CD4-positive, CD25-positive, alpha-beta regulatory T cell (primary cell): ENCODE results near the gene LY6G5B. TPM values are rescaled to one million over a fixed set of nuclear protein-coding genes. Genes with fewer than 3 reads are reported as not detected.

Experiments
- ATAC-seq, 2 donors: fragments of 150-1000 bp; cut with Tn5 transposase; one replicate each; pipeline ENCODE4 v1.10.0; 2021; ENCODE audit warnings: low read depth in 2 of 2, moderate number of reproducible peaks in 2 of 2, moderate library complexity in 1 of 2
- DNase-seq, 3 donors: peaks; one replicate each; pipeline versions ENCODE4 v3.0.0 to v3.0.0-alpha.2; 2012 to 2022; ENCODE audit warnings: mixed read lengths in 1 of 3
- H3K27ac ChIP-seq: one replicate; pipeline ENCODE4 v1.7.0; 2013; ENCODE audit warnings: mild to moderate bottlenecking, low read length; ENCODE audit not compliant: insufficient read depth, poor library complexity, severe bottlenecking
- H3K27me3 ChIP-seq: one replicate; pipeline ENCODE4 v1.7.0; 2013; ENCODE audit warnings: low read length; ENCODE audit not compliant: control insufficient read depth, insufficient read depth
- H3K36me3 ChIP-seq: one replicate; pipeline ENCODE4 v1.7.0; 2013; ENCODE audit warnings: mild to moderate bottlenecking, low read length, moderate library complexity; ENCODE audit not compliant: control insufficient read depth, insufficient read depth
- H3K4me1 ChIP-seq: 2 replicates; pipeline ENCODE4 v1.7.0; 2013; ENCODE audit warnings: mild to moderate bottlenecking, low read length; ENCODE audit not compliant: insufficient read depth, control insufficient read depth, poor library complexity, severe bottlenecking
- H3K4me3 ChIP-seq: one replicate; pipeline ENCODE4 v1.7.0; 2013; ENCODE audit warnings: low read depth, mild to moderate bottlenecking, low read length, moderate library complexity
- H3K9me3 ChIP-seq, 2 experiments: 1 replicate in 1 of 2; 2 replicates in 1 of 2; pipeline ENCODE4 v1.7.0; 2013; ENCODE audit warnings: low read length in 2 of 2, mild to moderate bottlenecking in 1 of 2, moderate library complexity in 1 of 2; ENCODE audit not compliant: control insufficient read depth in 2 of 2
- H3K27ac Mint-ChIP-seq, 3 donors: one replicate each; pipeline ENCODE4 v1.8.0; 2020 to 2022; ENCODE audit warnings: mild to moderate bottlenecking in 3 of 3, mixed read lengths in 3 of 3, moderate library complexity in 2 of 3
- H3K27me3 Mint-ChIP-seq: one replicate; pipeline ENCODE4 v1.8.0; 2022; ENCODE audit warnings: mild to moderate bottlenecking, mixed read lengths
- H3K36me3 Mint-ChIP-seq: one replicate; pipeline ENCODE4 v1.8.0; 2020; ENCODE audit warnings: mixed read lengths
- H3K4me1 Mint-ChIP-seq, 4 donors: one replicate each; pipeline ENCODE4 v1.8.0; 2020 to 2022; ENCODE audit warnings: mixed read lengths in 4 of 4, mild to moderate bottlenecking in 1 of 4
- H3K4me3 Mint-ChIP-seq, 4 donors: one replicate each; pipeline ENCODE4 v1.8.0; 2020 to 2022; ENCODE audit warnings: mild to moderate bottlenecking in 4 of 4, mixed read lengths in 4 of 4, moderate library complexity in 3 of 4
- H3K9me3 Mint-ChIP-seq, 7 donors: one replicate each; pipeline ENCODE4 v1.8.0; 2020 to 2022; ENCODE audit warnings: mixed read lengths in 7 of 7, mild to moderate bottlenecking in 3 of 7, moderate library complexity in 2 of 7
- polyA plus RNA-seq, 4 donors: library from polyadenylated mRNA; unstranded; fragments of 300-500 nt; fragmentation: Illumina TruSeq; gene quantifications; one replicate each; pipeline ENCODE4 v1.2.3, GENCODE V29; 2021
- total RNA-seq: library from RNA; stranded (reverse); gene quantifications from one replicate; pipeline ENCODE4 v1.2.3, GENCODE V29; 2022

The LY6G5B gene
- total and polyA plus RNA-seq, 5 donors from 2014 or later, result 38.8 TPM; not detected in 4

DNA sequence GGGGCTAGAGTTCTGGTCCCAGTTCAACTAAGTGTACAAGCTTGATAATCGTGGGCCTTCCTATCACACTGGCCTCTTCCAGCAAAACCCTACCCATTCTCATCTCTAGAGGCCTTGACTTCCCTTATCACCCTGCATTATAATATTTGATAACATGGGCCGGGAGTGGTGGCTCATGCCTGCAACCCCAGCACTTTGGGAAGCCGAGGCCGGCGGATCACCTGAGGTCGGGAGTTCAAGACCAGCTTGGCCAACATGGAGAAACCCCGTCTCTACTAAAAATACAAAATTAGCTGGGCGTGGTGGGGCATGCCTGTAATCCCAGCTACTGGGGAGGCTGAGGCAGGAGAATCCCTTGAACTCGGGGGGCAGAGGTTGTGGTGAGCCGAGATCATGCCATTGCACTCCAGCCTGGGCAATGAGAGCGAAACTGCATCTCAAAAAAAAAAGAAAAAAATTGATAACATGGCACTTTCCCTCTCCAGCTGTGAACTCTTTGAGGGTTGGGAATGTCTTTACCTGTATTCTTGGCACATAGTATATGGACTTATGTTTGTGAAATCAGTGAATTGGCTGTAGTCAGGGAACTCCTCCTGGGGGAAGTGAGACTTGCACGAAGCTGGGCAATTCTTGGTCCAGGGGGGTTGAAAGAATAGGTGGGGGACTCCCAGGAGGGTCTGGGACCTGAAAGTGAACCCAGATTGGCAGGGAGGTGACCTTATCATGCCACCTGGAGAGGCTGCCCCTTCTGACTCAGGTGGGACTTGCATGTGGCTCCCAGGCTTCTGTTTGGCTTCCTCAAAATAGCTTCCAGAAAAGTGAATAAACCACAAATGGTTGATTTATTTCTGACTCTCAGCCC lies 8.3 kb upstream of the LY6G5B start:
- H3K4me3 ChIP-seq, result peak overlapping the region; percentile 76
- Mint-ChIP-seq H3K36me3 (peaks cover 12% of the 10 kb centered on the region), H3K4me1 (peaks cover 0 to 87% (median 60%) of the 10 kb centered on the region in 4 donors), H3K27ac (peak overlapping the region; percentile 90 to 94 (median 93)), H3K4me3 (peak overlapping the region; percentile 92 to 99 (median 96)), H3K9me3 (no peaks in the 10 kb centered on the region), H3K27me3 (no peaks in the 10 kb centered on the region)
- H3K36me3 ChIP-seq, result peaks cover 18% of the 10 kb centered on the region
- ATAC-seq (no peak), DNase-seq (no peak)
- peaks cover 75% of the 10 kb centered on the region for H3K4me1 ChIP-seq
- no peaks in the 10 kb centered on the region for H3K27me3 ChIP-seq
- H3K27ac ChIP-seq, result peak overlapping the region; percentile 76
- H3K9me3 ChIP-seq, result no peaks in the 10 kb centered on the region

DNA sequence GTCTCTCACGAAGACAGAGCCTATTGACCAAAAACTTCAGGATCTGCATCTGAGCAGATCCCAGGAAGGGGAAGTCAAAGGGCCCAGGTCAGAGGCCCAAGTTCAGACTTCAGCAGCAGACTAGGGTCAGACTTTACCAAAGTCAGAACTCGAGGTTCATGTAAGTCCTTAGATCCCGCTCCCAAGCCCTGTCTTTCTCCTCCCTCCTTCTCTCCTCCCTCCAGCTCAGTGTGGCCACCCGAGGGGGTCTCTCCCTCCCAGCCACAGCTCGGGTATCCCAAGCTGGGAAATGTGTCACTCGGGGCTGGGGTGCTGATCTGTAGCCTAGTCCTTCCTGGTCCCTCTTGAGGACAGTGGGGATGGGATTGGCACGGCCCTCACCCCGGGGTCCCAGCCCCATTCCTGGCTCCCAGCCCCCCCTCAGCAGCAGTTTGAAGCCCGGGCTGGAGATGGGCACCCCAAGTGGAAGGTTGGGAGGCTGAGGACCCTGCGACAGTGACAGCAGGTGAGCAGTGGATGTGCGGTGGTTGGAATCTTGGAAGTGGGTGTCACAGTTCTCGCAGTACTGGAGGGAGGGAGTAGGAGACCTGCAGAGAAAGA lies 7.6 kb upstream of the LY6G5B start:
- H3K36me3 ChIP-seq, result peaks cover 19% of the 10 kb centered on the region
- peaks cover 16% of the 10 kb centered on the region for H3K36me3 Mint-ChIP-seq
- H3K4me1 ChIP-seq, result peaks cover 81% of the 10 kb centered on the region
- DNase-seq, result no peak
- H3K27me3 Mint-ChIP-seq, result no peaks in the 10 kb centered on the region
- no peaks in the 10 kb centered on the region for H3K27me3 ChIP-seq
- no peaks in the 10 kb centered on the region for H3K9me3 ChIP-seq
- H3K9me3 Mint-ChIP-seq, result no peaks in the 10 kb centered on the region
- H3K4me3 ChIP-seq, result no peak overlapping the region
- H3K27ac ChIP-seq, result peak overlapping the region; percentile 19
- peak overlapping the region in 1 of 3 donors; percentile 66 for H3K27ac Mint-ChIP-seq
- H3K4me1 Mint-ChIP-seq, result peaks cover 0 to 89% (median 61%) of the 10 kb centered on the region in 4 donors
- peak overlapping the region; percentile 92 to 99 (median 96) for H3K4me3 Mint-ChIP-seq
- no peak for ATAC-seq

DNA sequence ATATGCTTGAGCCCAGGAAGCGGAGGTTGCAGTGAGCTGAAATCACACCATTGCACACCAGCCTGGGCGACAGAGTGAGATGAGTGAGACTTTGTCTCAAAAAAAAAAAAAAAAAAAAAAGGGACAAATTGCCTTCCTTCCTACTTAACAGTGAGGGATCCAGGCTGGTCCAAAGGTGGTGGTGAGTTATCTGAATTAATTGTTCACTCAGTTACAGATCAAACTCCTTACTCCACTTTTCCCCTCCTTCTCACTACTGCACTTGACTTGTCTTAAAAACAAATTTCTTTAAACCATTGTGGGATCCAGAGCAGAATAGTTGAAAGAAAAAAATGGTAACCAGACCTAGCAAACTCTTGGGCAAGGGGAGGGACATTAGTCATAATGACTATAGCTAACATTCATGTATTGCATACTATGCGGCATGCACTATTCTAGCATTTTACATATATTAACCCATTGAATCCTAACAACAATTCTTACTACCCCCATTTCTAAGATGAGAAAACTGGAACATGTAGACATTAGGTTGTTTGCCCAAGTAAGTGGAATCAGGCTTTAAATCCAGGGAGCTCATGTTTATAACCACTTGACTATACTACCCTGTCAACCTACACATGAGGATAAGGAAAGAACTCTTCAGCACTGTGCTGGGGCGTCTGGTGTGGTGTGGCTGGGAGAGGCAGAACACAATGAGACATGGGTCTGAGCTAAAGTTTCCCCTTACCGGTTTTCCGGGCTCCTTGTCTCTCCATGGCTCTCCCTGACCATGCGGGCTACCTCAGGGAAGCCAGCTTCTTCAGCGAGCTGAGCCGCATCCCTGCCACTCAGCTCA lies 6.4 kb upstream of the LY6G5B start:
- H3K27me3 ChIP-seq, result no peaks in the 10 kb centered on the region
- H3K4me3 ChIP-seq, result peak overlapping the region; percentile 56
- Mint-ChIP-seq H3K36me3 (peaks cover 22% of the 10 kb centered on the region), H3K4me1 (peaks cover 4 to 88% (median 60%) of the 10 kb centered on the region in 4 donors), H3K4me3 (peak overlapping the region; percentile 92 to 98 (median 94)), H3K27me3 (no peaks in the 10 kb centered on the region), H3K27ac (peak overlapping the region; percentile 67 to 98 (median 89)), H3K9me3 (no peaks in the 10 kb centered on the region)
- H3K4me1 ChIP-seq, result peaks cover 72% of the 10 kb centered on the region
- DNase-seq (no peak), ATAC-seq (no peak)
- H3K27ac ChIP-seq, result peak overlapping the region; percentile 98
- H3K36me3 ChIP-seq, result peaks cover 23% of the 10 kb centered on the region
- H3K9me3 ChIP-seq, result no peaks in the 10 kb centered on the region

DNA sequence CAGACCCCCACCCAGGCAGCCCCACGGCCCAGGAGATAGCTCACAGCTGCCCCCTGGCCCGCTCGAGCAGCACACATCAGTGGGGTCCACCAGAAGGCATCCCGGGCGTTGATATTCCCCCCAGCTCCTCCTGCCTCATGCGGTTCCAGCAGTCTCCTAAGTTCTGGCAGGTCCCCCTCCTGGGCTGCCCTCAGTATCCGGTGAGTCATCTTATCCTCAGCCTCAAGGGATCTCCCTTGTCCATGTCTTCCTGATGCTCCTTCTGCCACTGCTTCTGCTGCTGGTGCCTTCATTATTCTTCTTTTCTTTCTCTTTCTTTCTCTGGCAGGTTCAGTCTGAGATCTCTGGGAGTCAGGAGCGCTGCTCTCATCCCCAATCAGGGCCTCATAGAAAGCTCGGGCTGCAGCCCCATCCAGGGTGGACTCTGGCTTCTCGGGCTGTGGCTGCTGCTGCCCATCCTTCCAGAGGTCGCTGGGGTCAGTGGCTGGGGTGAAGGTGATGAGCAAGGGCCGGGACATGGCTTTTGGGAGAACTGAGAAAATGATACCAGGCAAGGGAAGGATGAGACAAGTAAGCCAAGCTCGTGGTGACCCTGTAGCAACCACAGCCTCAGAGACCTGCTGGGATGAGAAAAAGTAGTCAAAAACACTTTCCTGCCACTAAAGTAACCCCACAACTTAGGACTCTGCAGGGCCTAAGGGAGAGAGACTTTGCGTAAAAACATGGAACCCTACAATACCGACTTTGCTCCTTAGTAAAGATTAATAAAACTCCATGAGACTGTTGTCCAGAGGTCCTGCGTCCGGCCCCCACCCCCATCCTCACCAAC lies 5.6 kb upstream of the LY6G5B start:
- H3K4me3 Mint-ChIP-seq, result peak overlapping the region; percentile 92 to 98 (median 94)
- Histone ChIP-seq H3K4me3 (peak overlapping the region; percentile 98), H3K4me1 (peaks cover 64% of the 10 kb centered on the region), H3K27me3 (no peaks in the 10 kb centered on the region), H3K9me3 (no peaks in the 10 kb centered on the region), H3K27ac (peak overlapping the region; percentile 98), H3K36me3 (peaks cover 27% of the 10 kb centered on the region)
- peaks cover 29% of the 10 kb centered on the region for H3K36me3 Mint-ChIP-seq
- no peaks in the 10 kb centered on the region for H3K27me3 Mint-ChIP-seq
- peaks cover 4 to 88% (median 59%) of the 10 kb centered on the region in 4 donors for H3K4me1 Mint-ChIP-seq
- peak overlapping the region; percentile 98 to 100 (median 98) for H3K27ac Mint-ChIP-seq
- no peak for ATAC-seq
- DNase-seq, result no peak
- H3K9me3 Mint-ChIP-seq, result no peaks in the 10 kb centered on the region

DNA sequence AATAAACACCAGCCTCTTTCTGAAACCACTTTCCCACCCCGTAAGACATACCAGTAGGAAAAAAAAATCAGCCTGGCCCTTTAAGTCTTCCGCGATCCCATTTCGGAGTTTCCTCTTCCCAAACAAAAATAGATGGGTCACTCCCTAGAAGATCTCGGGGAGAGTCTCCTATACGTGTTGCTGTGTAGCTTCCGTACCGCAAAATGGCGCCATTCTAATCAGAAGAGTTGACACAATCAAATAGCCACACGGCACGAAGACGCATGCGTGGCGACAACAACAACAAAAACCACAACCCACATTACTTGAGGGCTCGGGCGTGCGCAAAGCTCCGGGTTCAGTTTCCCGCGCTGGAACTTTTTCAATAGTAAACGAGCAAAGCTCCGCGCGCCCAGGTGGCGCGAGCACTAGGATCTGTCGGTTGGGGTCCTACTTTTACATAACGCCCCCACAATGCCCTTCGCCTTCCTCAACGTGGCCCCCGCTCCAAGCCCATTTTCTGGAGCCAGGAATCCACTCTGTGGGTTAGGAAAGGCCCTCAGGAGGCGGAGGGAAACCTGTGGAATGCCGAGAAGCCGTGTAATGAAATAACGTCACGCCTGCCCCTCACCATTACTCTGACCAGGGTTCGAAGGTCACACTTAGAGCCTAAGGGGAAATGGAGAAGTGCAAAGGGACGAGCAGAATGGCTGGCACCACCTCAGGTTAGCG lies 4.8 kb upstream of the LY6G5B start, which contains the start of gene GPANK1:
TSS of gene GPANK1 (minus strand) at position 208 of the 711 bp plus-strand sequence. CDS start 519 bp downstream, outside the sequence.
- Mint-ChIP-seq H3K9me3 (no peaks in the 10 kb centered on the region), H3K27me3 (no peaks in the 10 kb centered on the region), H3K27ac (peak within 1 kb of the TSS; percentile 98 to 100 (median 98)), H3K36me3 (peaks cover 31% of the 10 kb centered on the region), H3K4me1 (peaks cover 4 to 86% (median 52%) of the 10 kb centered on the region in 4 donors), H3K4me3 (peak within 1 kb of the TSS; percentile 92 to 98 (median 94))
- ATAC-seq (peak; percentile 33 to 42), DNase-seq (peak; percentile 86 to 96 (median 92))
- Histone ChIP-seq H3K4me1 (peaks cover 56% of the 10 kb centered on the region), H3K27me3 (no peaks in the 10 kb centered on the region), H3K36me3 (peaks cover 35% of the 10 kb centered on the region), H3K4me3 (peak within 1 kb of the TSS; percentile 98), H3K9me3 (no peaks in the 10 kb centered on the region), H3K27ac (peak within 1 kb of the TSS; percentile 98)

DNA sequence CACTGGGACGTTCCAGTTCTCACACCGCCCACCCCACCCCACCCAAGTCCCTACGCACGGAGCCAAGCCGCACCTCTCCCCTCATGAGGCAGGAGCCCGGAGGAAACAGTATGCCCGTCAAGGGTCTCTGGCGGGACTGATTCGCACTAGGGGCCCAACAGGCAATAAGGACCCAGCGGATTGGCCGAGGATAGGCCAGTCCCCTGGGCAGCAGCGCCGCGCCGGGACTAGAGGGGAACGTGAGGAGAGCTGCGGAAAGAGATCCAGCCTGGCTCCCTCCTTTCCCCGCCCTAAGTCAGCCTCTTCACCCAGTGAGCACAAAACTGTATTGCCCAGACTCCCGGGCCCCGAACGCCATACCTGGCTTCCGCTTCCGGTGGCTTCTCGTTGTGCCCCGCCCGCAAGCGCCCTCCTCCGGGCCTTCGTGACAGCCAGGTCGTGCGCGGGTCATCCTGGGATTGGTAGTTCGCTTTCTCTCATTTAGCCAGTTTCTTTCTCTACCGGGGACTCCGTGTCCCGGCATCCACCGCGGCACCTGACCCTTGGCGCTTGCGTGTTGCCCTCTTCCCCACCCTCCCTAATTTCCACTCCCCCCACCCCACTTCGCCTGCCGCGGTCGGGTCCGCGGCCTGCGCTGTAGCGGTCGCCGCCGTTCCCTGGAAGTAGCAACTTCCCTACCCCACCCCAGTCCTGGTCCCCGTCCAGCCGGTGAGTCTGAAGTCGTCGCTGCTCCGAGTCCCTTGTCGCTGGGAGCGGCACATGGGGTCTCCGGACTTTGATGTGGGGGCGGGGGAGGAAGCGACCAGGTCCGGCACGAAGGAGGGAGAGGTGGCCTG lies 4.1 kb upstream of the LY6G5B start, which contains the start of gene CSNK2B:
TSS of gene CSNK2B (plus strand) at position 580 of the 836 bp plus-strand sequence. CDS start 752 bp downstream, outside the sequence.
- Mint-ChIP-seq H3K36me3 (peaks cover 39% of the 10 kb centered on the region), H3K4me3 (peak within 1 kb of the TSS; percentile 92 to 98 (median 94)), H3K27ac (peak within 1 kb of the TSS; percentile 98 to 100 (median 98)), H3K9me3 (no peaks in the 10 kb centered on the region), H3K4me1 (peaks cover 4 to 81% (median 50%) of the 10 kb centered on the region in 4 donors), H3K27me3 (no peaks in the 10 kb centered on the region)
- peak; percentile 90 to 91 for ATAC-seq
- Histone ChIP-seq H3K4me1 (peaks cover 50% of the 10 kb centered on the region), H3K4me3 (peak within 1 kb of the TSS; percentile 98), H3K36me3 (peaks cover 43% of the 10 kb centered on the region), H3K27me3 (no peaks in the 10 kb centered on the region), H3K27ac (peak within 1 kb of the TSS; percentile 98), H3K9me3 (no peaks in the 10 kb centered on the region)
- peak; percentile 98 to 99 (median 98) for DNase-seq
